GM18505 (cell line): ENCODE results near the gene RENBP.
"Not testable (repeated sequence)": the region's sequence is repeated elsewhere in the genome, so short reads cannot be mapped to it uniquely, and the experiment has no call there.

Experiments
- ATAC-seq: cut with Tn5 transposase; IDR thresholded peaks from one replicate; pipeline ENCODE4 v1.9.1; 2021; ENCODE audit not compliant: unreplicated experiment
- POLR2A ChIP-seq: IDR thresholded peaks from 4 replicates; pipeline ENCODE4 v1.6.1; 2011; ENCODE audit warnings: borderline replicate concordance; ENCODE audit not compliant: insufficient read depth, insufficient read length; ENCODE audit errors: extremely low read depth

The RENBP gene

DNA sequence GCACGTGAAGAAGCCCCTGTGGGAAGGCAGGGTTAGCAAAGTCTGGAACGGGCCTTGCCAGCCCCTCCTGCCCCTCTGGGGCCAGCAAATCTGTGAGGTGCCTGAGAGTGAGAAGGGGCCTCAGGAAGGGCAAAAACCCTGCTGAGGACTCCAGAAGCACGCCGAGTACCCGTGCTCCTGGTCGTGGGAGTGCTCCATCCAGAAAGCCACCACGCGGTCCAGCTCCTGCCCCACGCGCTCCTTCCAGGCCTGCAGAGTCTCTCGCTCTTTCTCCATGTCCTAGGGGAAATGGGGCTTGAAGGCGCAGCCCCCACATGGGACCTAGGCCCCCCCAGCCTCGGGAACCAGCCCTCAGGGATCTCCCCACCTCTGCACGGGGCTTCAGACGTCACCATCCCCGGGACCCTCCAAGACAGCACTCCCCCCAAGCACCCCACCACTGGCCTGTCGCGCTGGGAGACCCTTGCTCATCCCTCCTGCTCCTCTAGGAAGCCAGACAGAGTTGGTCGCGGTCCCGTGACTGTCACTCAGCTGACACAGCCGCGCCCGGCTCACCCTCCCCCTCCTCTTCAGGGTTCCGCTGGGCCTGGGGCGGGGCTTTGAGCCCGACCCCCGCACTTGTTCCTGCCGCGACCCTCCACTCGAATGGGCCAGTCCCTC lies at the start of gene RENBP:
Gene RENBP (minus strand): TSS at position 504 of the 660 bp plus-strand sequence. CDS start 33 bp downstream, at position 471.
- TF ChIP-seq POLR2A = no peak
- no peak for ATAC-seq

- no peak for TF ChIP-seq POLR2A
- no peak for ATAC-seq
Measured at GRCh38 chrX:153993978-153994377, 49.5 kb upstream of the RENBP start.

DNA sequence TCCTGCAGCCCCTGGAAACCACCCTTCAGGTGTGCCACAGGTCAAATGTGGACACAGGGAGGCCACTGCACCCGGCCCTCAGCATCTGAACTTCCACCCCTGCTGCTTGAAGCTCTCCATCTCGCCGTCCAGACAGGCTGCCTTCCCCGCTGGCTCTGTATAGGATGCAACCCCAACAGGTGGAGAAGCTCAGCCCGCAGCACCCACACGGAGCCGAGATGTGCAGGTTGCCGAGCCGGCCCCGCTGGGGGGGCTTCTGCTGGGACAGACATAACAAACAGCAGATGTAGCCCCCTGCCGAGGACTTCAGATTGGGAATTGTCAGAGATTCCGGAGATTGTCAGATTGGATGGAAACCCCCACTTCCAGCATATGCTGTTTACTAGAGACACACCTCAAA lies 48.6 kb upstream of the RENBP start:
- no peak for TF ChIP-seq POLR2A

GRCh38 chrX:153992180-153992579 lies 47.7 kb upstream of the RENBP start:
- no peak for TF ChIP-seq POLR2A

More for the DNA sequence above, 48.6 kb upstream of the RENBP start:
- no peak for ATAC-seq

DNA sequence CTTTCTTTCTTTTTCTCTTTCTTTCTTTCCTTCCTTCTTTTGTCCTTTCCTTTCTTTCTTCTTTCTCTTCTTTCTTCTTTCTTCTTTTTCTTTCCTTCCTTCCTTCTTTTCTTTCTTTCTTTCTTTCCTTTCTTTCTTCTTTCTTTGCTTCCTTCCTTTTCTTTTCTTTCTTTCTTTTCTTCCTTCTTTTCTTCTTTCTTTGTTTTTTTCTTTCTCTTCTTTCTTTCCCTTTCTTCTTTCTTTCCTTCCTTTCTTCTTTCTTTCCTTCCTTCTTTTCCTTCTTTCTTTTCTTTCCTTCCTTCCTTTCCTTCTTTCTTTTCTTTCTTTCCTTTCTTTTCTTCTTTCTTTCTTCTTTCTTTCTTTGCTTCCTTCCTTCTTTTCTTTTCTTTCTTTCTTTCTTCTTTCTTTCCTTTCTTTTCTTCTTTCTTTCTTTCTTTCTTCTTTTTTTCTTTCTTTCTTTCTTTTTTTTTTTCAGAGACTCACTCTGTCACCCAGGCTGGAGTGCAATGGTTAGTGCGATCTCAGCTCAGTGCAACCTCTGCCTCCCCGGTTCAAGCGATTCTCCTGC lies 46.7 kb upstream of the RENBP start:
- TF ChIP-seq POLR2A = no peak
- ATAC-seq = no peak

More at GRCh38 chrX:153992180-153992579, 47.7 kb upstream of the RENBP start:
- ATAC-seq = no peak

DNA sequence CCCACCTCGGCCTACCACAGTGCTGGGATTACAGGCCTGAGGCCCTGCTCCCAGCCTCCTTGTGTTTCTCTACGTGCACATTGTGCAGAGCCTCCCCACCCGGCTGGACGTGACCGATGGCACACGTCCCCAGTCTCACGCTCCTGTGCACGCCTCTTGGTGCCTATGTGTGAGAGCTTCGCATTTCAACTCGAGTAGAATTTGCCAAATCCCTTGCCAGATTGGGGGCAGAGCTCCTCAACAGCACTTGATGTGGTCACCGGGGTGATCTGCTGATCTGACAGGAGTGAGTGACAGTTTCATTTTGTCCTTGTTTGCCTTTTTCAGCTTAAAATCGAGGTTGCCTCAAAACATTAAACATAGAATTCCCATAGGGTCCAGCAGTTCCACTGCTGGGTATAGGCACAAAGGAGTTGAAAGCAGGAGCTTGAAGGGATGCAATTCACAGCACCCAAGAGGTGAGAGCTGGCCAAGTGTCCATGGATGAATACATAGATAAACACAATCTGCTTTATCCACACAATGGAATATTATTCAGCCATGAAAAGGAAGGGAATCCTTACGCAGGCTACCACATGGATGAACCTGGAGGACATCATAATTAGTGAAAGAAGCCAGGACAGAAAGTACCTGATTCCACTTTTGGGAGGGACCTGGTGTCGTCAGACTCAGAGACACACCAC lies 45.7 kb upstream of the RENBP start:
- ATAC-seq = no peak

DNA sequence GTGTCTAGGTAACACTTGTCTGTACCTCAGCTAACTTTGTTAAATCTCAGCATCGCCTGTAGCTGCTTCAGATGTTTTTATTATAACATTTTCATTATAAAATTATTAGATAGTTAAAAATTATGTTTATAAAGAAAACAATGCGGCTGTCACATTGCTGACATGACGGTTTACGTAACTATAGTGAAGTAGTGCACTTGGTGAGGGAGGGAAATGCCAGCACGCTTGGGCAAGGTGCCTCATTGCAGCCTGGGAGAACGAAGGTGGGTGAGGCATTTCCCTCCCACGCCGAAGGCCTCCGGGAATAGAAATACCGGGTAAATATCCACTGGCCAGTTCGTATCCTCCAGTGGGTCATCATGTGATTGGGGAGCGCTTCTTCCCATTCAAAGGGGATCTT lies 44.0 kb upstream of the RENBP start:
- ATAC-seq = no peak

More for the DNA sequence above, 45.7 kb upstream of the RENBP start:
- no peak for TF ChIP-seq POLR2A

DNA sequence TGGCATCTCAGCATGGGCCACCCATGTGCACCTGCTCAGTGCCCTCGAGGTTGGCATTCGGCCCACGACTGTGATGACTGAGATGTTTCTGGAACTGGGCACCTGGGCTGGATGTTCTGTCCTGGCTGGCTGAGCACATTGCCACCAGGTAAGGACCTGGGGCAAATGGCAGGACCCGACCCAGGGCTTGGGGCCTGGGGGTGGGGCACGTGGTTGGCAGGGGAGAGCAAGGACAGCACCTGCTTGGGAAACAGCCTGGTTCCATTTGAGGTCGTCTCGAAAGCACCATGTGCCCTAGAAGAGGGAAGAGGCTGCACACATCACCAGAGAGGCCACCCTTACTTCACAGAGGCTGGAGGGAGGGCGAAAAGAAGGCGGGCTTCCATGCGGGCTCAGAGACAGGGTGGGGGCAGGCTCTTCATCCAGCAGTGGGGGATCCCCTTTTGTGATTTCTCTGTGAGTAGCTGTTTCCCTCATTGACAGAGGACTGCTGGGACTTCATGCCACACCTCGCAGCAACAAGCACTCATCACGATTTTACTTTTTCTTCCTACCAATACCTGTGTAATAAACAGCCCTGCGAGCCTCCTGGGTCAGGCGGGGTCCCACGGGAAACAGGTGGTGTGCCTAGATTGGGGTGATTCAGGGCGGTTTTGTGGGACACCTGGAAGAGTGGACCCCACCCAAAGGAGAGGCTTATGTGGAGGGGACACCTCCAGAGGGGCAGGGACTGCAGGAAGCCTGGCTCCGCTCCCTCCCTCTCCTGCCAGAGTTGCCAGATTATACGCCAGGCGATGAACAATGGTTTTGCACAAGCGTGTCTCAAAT lies 40.1 kb upstream of the RENBP start:
- no peak for ATAC-seq
- no peak for TF ChIP-seq POLR2A

More for the DNA sequence above, 44.0 kb upstream of the RENBP start:
- TF ChIP-seq POLR2A = no peak

DNA sequence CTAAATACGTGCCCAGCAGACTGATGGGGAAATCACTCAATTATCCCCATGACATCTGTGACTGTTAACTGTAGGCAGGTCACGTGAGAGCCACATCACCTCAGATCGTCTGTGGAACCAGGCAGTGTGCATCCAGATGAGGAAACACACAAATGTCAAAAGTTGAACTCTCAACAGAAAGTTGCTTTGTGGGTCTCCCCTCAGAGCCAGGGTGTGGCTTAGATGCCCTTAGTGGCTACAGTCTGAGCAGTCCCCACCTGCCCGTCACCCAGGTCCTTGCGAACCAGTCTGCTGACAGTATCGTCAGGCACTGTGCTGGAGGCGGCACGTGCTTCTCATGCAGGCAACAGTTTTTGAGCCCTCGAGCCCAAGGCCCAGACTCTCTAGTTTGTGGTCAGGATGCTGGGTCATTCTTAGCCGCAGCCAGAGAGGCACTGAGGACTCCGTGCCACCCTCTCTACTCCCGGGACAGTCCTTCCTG lies 38.9 kb upstream of the RENBP start:
- no peak for ATAC-seq
- no peak for TF ChIP-seq POLR2A

GRCh38 chrX:153981771-153982533 lies 37.5 kb upstream of the RENBP start:
- no peak for TF ChIP-seq POLR2A
- no peak for ATAC-seq

DNA sequence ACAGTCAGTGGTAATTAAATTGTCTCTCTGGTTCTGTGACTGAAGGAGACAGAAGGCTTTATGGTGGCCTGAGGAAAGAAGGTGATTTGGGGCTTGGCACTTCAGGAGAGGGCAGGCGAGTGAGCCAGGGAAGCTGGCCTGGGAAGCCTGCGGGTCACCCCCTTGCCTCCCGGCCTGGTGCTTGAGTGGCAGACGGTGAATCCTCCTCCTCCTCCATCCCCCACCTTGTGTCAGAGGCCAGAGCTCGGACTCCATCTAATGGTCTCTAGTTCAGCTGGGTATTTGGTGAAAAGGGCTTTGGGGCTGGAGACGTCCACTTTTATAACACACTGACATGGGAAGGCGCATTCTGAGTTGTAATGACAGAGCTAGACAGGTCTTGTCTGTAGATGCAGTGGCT lies 36.8 kb upstream of the RENBP start:
- no peak for ATAC-seq
- no peak for TF ChIP-seq POLR2A

DNA sequence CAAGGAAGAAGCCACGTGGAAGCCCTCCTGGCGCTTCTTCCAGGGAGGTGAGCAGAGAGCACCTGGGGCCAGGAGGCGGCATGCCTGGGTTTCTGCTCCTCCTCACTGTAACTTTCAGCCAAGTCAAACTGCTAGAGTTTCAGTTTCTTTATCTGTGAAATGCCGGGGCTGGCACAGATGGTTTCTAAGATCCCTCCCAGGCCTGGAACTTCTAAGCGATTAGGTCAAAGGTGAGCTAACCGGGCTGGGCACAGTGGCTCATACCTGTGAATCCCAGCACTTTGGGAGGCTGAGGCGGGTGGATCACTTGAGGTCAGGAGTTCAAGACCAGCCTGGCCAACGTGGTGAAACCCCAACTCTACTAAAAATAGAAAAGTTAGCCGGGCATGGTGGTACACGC lies 36.0 kb upstream of the RENBP start:
- not testable (repeated sequence) for ATAC-seq
